A549 treated with dexamethasone at 1 μM for 4 hours (cell line): ENCODE data around the gene EGR4. TPM values are rescaled to one million over a fixed set of nuclear protein-coding genes. Genes with fewer than 3 reads are reported as not detected.

Experiments used
- total RNA-seq: library from RNA; stranded (reverse); fragments of 200-300 nt; extraction: Qiagen RNA extraction; gene quantifications from 5 replicates; pipeline ENCODE4 v1.2.3, GENCODE V29; 2022

EGR4 gene
- total RNA-seq, result 0.09 to 0.27 TPM (median 0.12 TPM) in 5 replicates

GRCh38 chr2:73293534-73294171 is at the start of gene EGR4:
Gene EGR4 (minus strand): TSS chr2:73293548. CDS start chr2:73293317, 231 bp downstream.

GRCh38 chr2:73284296-73285158 is 8.8 kb downstream of the EGR4 start, which contains the start of gene FBXO41:
Gene FBXO41 (minus strand): TSS chr2:73284478. CDS start chr2:73269630, 14,848 bp downstream.

Other genes starting within 250 kb of the EGR4 start
- gene SFXN5, start 221.8 kb downstream of the EGR4 start, total RNA-seq, result 9.6 to 14.6 TPM (median 12.7 TPM) in 5 replicates
- gene RAB11FIP5, start 180.6 kb downstream of the EGR4 start, total RNA-seq, result 29.2 to 34.5 TPM (median 32.8 TPM) in 5 replicates
- 0.02 TPM in 3 of 5 replicates, not detected in the others for gene NOTO, start 91.0 kb downstream of the EGR4 start, total RNA-seq
- 50.3 to 57.7 TPM (median 53.9 TPM) in 5 replicates for gene SMYD5, start 79.3 kb downstream of the EGR4 start, total RNA-seq
- 18.4 to 23.8 TPM (median 22.4 TPM) in 5 replicates for gene PRADC1, start 60.3 kb downstream of the EGR4 start, total RNA-seq
- 634 to 838 TPM (median 651 TPM) in 5 replicates for gene CCT7, start 59.2 kb downstream of the EGR4 start, total RNA-seq
- 3.9 to 5.6 TPM (median 4.4 TPM) in 5 replicates for gene FBXO41, start 9.1 kb downstream of the EGR4 start, total RNA-seq
- 8.0 to 11.4 TPM (median 9.8 TPM) in 5 replicates for gene ALMS1, start 92.3 kb upstream of the EGR4 start, total RNA-seq